HepG2 (cell line): ENCODE data around the gene SPHK1. TPM values are rescaled to one million over a fixed set of nuclear protein-coding genes. Genes with fewer than 3 reads are reported as not detected.
A peak's percentile ranks its signal among the peaks of the same experiment; 100 is the strongest.

Experiments used
- ATAC-seq: fragments of 200-7000 bp; cut with Tn5 transposase; 3 replicates; pipeline ENCODE4 v1.9.1; 2020; ENCODE audit warnings: mild to moderate bottlenecking, moderate library complexity
- BruUV-seq: library from RNA; stranded (reverse); fragments of 400-500 nt; replicated peaks from 2 replicates; lab custom pipeline; 2021; lab: Mats Ljungman, UMichigan
- CTCF ChIA-PET: fragments of 300-600 bp; formaldehyde crosslinking; extraction: SDS; loops from one replicate; lab custom pipeline; 2021; ENCODE audit warnings: low total read pairs, inconsistent platforms, low intra/inter-chr PET ratio; lab: Yijun Ruan, JAX
- POLR2A ChIA-PET: fragments of 350-600 bp; sonication (Branson Sonifier 250); formaldehyde crosslinking; loops from one replicate; lab custom pipeline; 2020; ENCODE audit warnings: antibody characterized with exemption, inconsistent platforms; lab: Yijun Ruan, JAX
- DNase-seq: peaks from one replicate; pipeline ENCODE4 v3.0.0-alpha.2; 2015; ENCODE audit warnings: low spot score
- FAIRE-seq: peaks from 3 replicates; lab custom pipeline; 2011; peaks lifted over from hg19 to GRCh38; lab: Jason Lieb, UNC
- H2AFZ ChIP-seq: one replicate; pipeline ENCODE4 v1.6.1; 2011; ENCODE audit warnings: low read length, inconsistent platforms
- H3K27ac ChIP-seq: fragments of 300-600 bp; 3 replicates; pipeline ENCODE4 v1.8.0; 2011; ENCODE audit warnings: mixed run types, mild to moderate bottlenecking, mixed read lengths, low read length, inconsistent platforms; ENCODE audit not compliant: insufficient read depth; ENCODE audit errors: extremely low read length
- H3K27me3 ChIP-seq, 2 experiments: fragments of 200-600 bp in 1 of 2; 2 replicates in 1 of 2; 3 replicates in 1 of 2; pipeline versions ENCODE4 v1.6.0 to v1.8.0; 2011; ENCODE audit warnings: low read length in 2 of 2, mild to moderate bottlenecking in 2 of 2, moderate library complexity in 2 of 2, inconsistent platforms in 1 of 2; ENCODE audit not compliant: insufficient read depth in 2 of 2, control insufficient read depth in 1 of 2
- H3K36me3 ChIP-seq, 2 experiments: fragments of 200-600 bp in 1 of 2; replicated peaks in 1 of 2; 2 replicates in 1 of 2; 3 replicates in 1 of 2; pipeline versions ENCODE4 v1.5.1 to v1.8.0; 2011; ENCODE audit warnings: low read length in 2 of 2, inconsistent platforms in 1 of 2; ENCODE audit not compliant: insufficient read depth in 2 of 2, control insufficient read depth in 1 of 2
- H3K4me1 ChIP-seq: 2 replicates; pipeline ENCODE4 v1.5.1; 2012; ENCODE audit warnings: low read length, inconsistent platforms; ENCODE audit not compliant: insufficient read depth
- H3K4me2 ChIP-seq: 2 replicates; pipeline ENCODE4 v1.6.0; 2011; ENCODE audit warnings: low read depth, low read length, inconsistent platforms
- H3K4me3 ChIP-seq, 3 experiments: fragments of 200-600 bp in 1 of 3; sonication (generic), shearing (Covaris generic) in 1 of 3; replicated peaks in 1 of 3; 2 replicates each; pipeline ENCODE4 v1.5.1; 2011 to 2016; ENCODE audit warnings: low read length in 3 of 3, inconsistent platforms in 2 of 3, low read depth in 2 of 3, mild to moderate bottlenecking in 2 of 3, control low read depth in 1 of 3, mixed read lengths in 1 of 3; ENCODE audit not compliant: insufficient read depth in 1 of 3
- H3K79me2 ChIP-seq: one replicate; pipeline ENCODE4 v1.6.1; 2011; ENCODE audit warnings: low read length, inconsistent platforms; ENCODE audit not compliant: insufficient read depth
- H3K9ac ChIP-seq: 2 replicates; pipeline ENCODE4 v1.6.0; 2011; ENCODE audit warnings: mild to moderate bottlenecking, low read depth, low read length, inconsistent platforms; ENCODE audit not compliant: insufficient read depth
- H3K9me3 ChIP-seq: 2 replicates; pipeline ENCODE4 v1.5.1; 2012; ENCODE audit warnings: mild to moderate bottlenecking, low read length
- H4K20me1 ChIP-seq: 2 replicates; pipeline ENCODE4 v1.6.0; 2011; ENCODE audit warnings: inconsistent platforms, mild to moderate bottlenecking, low read length, moderate library complexity; ENCODE audit not compliant: insufficient read depth
- ERF ChIP-seq: IDR thresholded peaks from 2 replicates; pipeline ENCODE4 v1.6.1; 2018; ENCODE audit warnings: missing biosample characterization, missing genetic modification reagents
- FOXA1 ChIP-seq, 2 experiments: fragments of 450-650 bp in 1 of 2; sonication (generic) in 1 of 2; formaldehyde crosslinking in 1 of 2; IDR thresholded peaks; 2 replicates each; pipeline versions ENCODE4 v1.4.0 to v1.6.1; 2016 to 2020; ENCODE audit warnings: missing genetic modification reagents in 1 of 2
- NFATC3 ChIP-seq: sonication (generic); formaldehyde crosslinking; IDR thresholded peaks from 2 replicates; pipeline ENCODE4 v1.5.1; 2020; ENCODE audit warnings: mild to moderate bottlenecking, missing genetic modification reagents
- NKX3-1 ChIP-seq: sonication (generic); formaldehyde crosslinking; IDR thresholded peaks from 2 replicates; pipeline ENCODE4 v1.5.0; 2020; ENCODE audit warnings: missing genetic modification reagents
- POGZ ChIP-seq: sonication (generic); formaldehyde crosslinking; IDR thresholded peaks from 2 replicates; pipeline ENCODE4 v1.4.0; 2020; ENCODE audit warnings: mild to moderate bottlenecking, missing genetic modification reagents
- ZNF225 ChIP-seq: sonication (generic); formaldehyde crosslinking; IDR thresholded peaks from 2 replicates; pipeline ENCODE4 v1.4.0; 2020; ENCODE audit warnings: mild to moderate bottlenecking, missing genetic modification reagents
- ZNF234 ChIP-seq: sonication (generic); formaldehyde crosslinking; conservative IDR thresholded peaks from 2 replicates; pipeline ENCODE4 v1.5.1; 2020; ENCODE audit warnings: mild to moderate bottlenecking, missing genetic modification reagents
- ZNF558 ChIP-seq: sonication (generic); formaldehyde crosslinking; IDR thresholded peaks from 2 replicates; pipeline ENCODE4 v1.9.0; 2022; ENCODE audit warnings: mild to moderate bottlenecking, missing genetic modification reagents, borderline replicate concordance
- ZNF713 ChIP-seq: sonication (generic); formaldehyde crosslinking; IDR thresholded peaks from 2 replicates; pipeline ENCODE4 v1.4.0; 2020; ENCODE audit warnings: mild to moderate bottlenecking, missing genetic modification reagents
- WGBS: methylation state at CpG from one replicate; pipeline ENCODE4 v1.1.6; 2017; ENCODE audit warnings: low lambda C conversion rate; 5-methylcytosine and 5-hydroxymethylcytosine counted together
- in situ Hi-C: cut with HindIII; loops from 2 replicates; pipeline ENCODE4 v1.10.0; 2017; ENCODE audit warnings: low pct_unique_long_range_greater_than_20kb; ENCODE audit not compliant: extremely low pct_ligation_motif_present
- intact Hi-C: fragments of 100-400 bp; cut with micrococcal nuclease; formaldehyde crosslinking; loops from one replicate; pipeline ENCODE4 v1.10.0; 2022; ENCODE audit not compliant: unreplicated experiment
- polyA plus RNA-seq, 8 experiments: library from polyadenylated mRNA; depleted of rRNA in 3 of 8; stranded (reverse) in 7 of 8; unstranded in 1 of 8; fragments of >200 nt; fragmentation: Illumina TruSeq in 4 of 8; extraction: Trizol in 4 of 8; gene quantifications; 2 replicates each; pipeline versions ENCODE4 v1.2.1 to v1.2.3, GENCODE V29; 2011 to 2016; ENCODE audit warnings: low read depth in 4 of 8, missing spikeins in 1 of 8, mixed read lengths in 1 of 8; ENCODE audit not compliant: insufficient read depth in 1 of 8
- total RNA-seq, 5 experiments: library from RNA; depleted of rRNA; stranded (reverse); fragments of >200 nt; fragmentation: Illumina TruSeq; extraction: Trizol; gene quantifications; 2 replicates each; pipeline ENCODE4 v1.2.3, GENCODE V29; 2016; ENCODE audit warnings: low read depth in 1 of 5
- TF ChIP-seq, protein P1 (sequence below): IDR thresholded peaks from 2 replicates; pipeline ENCODE4 v1.6.1; 2016; ENCODE audit warnings: missing compliant biosample characterization, missing genetic modification reagents, borderline replicate concordance
- TF ChIP-seq, protein P2 (sequence below): sonication (generic); formaldehyde crosslinking; IDR thresholded peaks from 2 replicates; pipeline ENCODE4 v1.4.0; 2020; ENCODE audit warnings: missing genetic modification reagents
- TF ChIP-seq, protein P3 (sequence below): sonication (generic); formaldehyde crosslinking; IDR thresholded peaks from 2 replicates; pipeline ENCODE4 v1.9.0; 2021; ENCODE audit warnings: missing genetic modification reagents, mild to moderate bottlenecking, borderline replicate concordance
- TF ChIP-seq, protein P4 (sequence below): sonication (generic); formaldehyde crosslinking; IDR thresholded peaks from 2 replicates; pipeline ENCODE4 v1.4.0; 2020; ENCODE audit warnings: missing genetic modification reagents
- TF ChIP-seq, protein P5 (sequence below): IDR thresholded peaks from 2 replicates; pipeline ENCODE4 v1.6.1; 2016

SPHK1 gene
- total and polyA plus RNA-seq, 2 of the 13 experiments (the other 11 are each of a cell fraction or from before 2014, with no cell fraction given), result 129 to 160 TPM

DNA sequence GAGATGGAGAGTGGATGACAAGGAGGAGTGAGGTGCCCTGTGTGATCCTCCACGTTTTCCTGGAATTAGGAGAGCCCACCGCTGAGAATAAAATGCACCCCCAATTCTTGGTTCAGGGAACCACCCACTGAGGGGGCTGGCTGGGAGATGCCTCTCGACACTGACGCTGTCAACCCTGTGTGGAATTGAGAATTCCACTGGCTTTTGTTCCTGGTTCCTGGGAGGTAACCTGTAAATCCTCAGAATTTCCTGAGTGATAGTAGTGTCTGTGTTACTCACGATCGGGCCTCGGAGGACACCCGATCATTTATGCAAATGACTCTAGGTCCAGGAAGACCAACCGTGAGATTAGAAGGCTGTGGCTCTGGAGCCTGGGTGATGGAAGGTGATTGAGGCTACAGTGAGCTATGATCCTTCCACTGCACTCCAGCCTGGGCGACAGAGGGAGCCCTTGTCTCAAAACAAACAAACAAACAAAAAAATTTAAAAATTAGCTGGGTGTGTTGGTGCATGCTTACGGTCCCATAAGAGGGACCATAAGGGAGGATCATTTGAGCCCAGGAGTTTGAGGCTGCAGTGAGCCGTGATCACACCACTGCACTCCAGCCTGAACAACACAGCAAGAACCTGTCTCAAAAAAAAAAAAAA lies 19.0 kb upstream of the SPHK1 start:
- Histone ChIP-seq H3K4me1 (peaks cover 78% of the 10 kb centered on the region), H3K27ac (no peak overlapping the region), H3K27me3 (no peaks in the 10 kb centered on the region), H3K36me3 (no peaks in the 10 kb centered on the region), H4K20me1 (no peaks in the 10 kb centered on the region), H3K9ac (no peak overlapping the region), H3K79me2 (no peaks in the 10 kb centered on the region), H2AFZ (no peak overlapping the region), H3K4me2 (no peak overlapping the region), H3K9me3 (peaks cover 8% of the 10 kb centered on the region), H3K4me3 (no peak overlapping the region)
- intact Hi-C loops (no loop called here), in situ Hi-C loops (no loop called here)
- WGBS, result 47% methylated on average over 11 of the region's 12 CpGs
- ATAC-seq (peak; percentile 50), DNase-seq (no peak), FAIRE-seq (peak; percentile 34)
- ChIA-PET POLR2A (interaction anchor here (1.2 to 24.7 kb wide), 4 partner anchors 13 to 33 kb away, joined by 5 to 1379 read pairs (median 61); partner anchors contain the start of genes PRPSAP1 and SPHK1), CTCF (interaction anchor here (1.7 kb wide), 1 partner anchor 20 kb away, joined by 8 read pairs; no protein-coding TSS in a partner anchor)
- BruUV-seq, result no TSS peak
- TF ChIP-seq, protein P1, sequence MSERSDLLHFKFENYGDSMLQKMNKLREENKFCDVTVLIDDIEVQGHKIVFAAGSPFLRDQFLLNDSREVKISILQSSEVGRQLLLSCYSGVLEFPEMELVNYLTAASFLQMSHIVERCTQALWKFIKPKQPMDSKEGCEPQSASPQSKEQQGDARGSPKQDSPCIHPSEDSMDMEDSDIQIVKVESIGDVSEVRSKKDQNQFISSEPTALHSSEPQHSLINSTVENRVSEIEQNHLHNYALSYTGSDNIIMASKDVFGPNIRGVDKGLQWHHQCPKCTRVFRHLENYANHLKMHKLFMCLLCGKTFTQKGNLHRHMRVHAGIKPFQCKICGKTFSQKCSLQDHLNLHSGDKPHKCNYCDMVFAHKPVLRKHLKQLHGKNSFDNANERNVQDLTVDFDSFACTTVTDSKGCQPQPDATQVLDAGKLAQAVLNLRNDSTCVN (CRISPR knock-in tag), result peak; percentile 73; the same call in 1 of the 2 replicates
- TF ChIP-seq ZNF558 (CRISPR knock-in tag) (no peak), POGZ (no peak), ZNF713 (CRISPR knock-in tag) (no peak), ZNF234 (no peak), NKX3-1 (CRISPR knock-in tag) (no peak), ERF (peak; percentile 60; the same call in 1 of the 2 replicates), ZNF225 (no peak), NFATC3 (CRISPR knock-in tag) (peak; percentile 73; the same call in 1 of the 2 replicates), FOXA1 (IDR thresholded peaks at IDR 0.05) (no peak), FOXA1 (CRISPR knock-in tag; IDR thresholded peaks at IDR 0.05) (peak; percentile 42; the same call in 1 of the 2 replicates)
- TF ChIP-seq, protein P2, sequence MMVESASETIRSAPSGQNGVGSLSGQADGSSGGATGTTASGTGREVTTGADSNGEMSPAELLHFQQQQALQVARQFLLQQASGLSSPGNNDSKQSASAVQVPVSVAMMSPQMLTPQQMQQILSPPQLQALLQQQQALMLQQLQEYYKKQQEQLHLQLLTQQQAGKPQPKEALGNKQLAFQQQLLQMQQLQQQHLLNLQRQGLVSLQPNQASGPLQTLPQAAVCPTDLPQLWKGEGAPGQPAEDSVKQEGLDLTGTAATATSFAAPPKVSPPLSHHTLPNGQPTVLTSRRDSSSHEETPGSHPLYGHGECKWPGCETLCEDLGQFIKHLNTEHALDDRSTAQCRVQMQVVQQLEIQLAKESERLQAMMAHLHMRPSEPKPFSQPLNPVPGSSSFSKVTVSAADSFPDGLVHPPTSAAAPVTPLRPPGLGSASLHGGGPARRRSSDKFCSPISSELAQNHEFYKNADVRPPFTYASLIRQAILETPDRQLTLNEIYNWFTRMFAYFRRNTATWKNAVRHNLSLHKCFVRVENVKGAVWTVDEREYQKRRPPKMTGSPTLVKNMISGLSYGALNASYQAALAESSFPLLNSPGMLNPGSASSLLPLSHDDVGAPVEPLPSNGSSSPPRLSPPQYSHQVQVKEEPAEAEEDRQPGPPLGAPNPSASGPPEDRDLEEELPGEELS (CRISPR knock-in tag), result peak; percentile 30; the same call in 1 of the 2 replicates
- TF ChIP-seq, protein P3, sequence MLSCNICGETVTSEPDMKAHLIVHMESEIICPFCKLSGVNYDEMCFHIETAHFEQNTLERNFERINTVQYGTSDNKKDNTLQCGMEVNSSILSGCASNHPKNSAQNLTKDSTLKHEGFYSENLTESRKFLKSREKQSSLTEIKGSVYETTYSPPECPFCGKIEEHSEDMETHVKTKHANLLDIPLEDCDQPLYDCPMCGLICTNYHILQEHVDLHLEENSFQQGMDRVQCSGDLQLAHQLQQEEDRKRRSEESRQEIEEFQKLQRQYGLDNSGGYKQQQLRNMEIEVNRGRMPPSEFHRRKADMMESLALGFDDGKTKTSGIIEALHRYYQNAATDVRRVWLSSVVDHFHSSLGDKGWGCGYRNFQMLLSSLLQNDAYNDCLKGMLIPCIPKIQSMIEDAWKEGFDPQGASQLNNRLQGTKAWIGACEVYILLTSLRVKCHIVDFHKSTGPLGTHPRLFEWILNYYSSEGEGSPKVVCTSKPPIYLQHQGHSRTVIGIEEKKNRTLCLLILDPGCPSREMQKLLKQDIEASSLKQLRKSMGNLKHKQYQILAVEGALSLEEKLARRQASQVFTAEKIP, result no peak
- TF ChIP-seq, protein P4, sequence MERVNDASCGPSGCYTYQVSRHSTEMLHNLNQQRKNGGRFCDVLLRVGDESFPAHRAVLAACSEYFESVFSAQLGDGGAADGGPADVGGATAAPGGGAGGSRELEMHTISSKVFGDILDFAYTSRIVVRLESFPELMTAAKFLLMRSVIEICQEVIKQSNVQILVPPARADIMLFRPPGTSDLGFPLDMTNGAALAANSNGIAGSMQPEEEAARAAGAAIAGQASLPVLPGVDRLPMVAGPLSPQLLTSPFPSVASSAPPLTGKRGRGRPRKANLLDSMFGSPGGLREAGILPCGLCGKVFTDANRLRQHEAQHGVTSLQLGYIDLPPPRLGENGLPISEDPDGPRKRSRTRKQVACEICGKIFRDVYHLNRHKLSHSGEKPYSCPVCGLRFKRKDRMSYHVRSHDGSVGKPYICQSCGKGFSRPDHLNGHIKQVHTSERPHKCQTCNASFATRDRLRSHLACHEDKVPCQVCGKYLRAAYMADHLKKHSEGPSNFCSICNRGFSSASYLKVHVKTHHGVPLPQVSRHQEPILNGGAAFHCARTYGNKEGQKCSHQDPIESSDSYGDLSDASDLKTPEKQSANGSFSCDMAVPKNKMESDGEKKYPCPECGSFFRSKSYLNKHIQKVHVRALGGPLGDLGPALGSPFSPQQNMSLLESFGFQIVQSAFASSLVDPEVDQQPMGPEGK (CRISPR knock-in tag), result 0 out of 2 replicates have a peak, but pooled peaks have one; percentile 14
- TF ChIP-seq, protein P5, sequence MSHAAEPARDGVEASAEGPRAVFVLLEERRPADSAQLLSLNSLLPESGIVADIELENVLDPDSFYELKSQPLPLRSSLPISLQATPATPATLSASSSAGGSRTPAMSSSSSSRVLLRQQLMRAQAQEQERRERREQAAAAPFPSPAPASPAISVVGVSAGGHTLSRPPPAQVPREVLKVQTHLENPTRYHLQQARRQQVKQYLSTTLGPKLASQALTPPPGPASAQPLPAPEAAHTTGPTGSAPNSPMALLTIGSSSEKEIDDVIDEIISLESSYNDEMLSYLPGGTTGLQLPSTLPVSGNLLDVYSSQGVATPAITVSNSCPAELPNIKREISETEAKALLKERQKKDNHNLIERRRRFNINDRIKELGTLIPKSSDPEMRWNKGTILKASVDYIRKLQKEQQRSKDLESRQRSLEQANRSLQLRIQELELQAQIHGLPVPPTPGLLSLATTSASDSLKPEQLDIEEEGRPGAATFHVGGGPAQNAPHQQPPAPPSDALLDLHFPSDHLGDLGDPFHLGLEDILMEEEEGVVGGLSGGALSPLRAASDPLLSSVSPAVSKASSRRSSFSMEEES (CRISPR knock-in tag), result 0 out of 2 replicates have a peak, but pooled peaks have one; percentile 24
